H9 (cell line): Measurements from ENCODE around the gene ENDOV. TPM values are rescaled to one million over a fixed set of nuclear protein-coding genes. Genes with fewer than 3 reads are reported as not detected.

Experiments used
- DNase-seq: peaks from one replicate; pipeline ENCODE4 v3.0.0-alpha.2; 2017
- H2AFZ ChIP-seq: one replicate; pipeline ENCODE4 v1.6.1; 2013; ENCODE audit warnings: mild to moderate bottlenecking, low read length, control low read depth, moderate library complexity
- H2AK5ac ChIP-seq: 2 replicates; pipeline ENCODE4 v1.6.1; 2013; ENCODE audit warnings: low read length, control low read depth, mixed read lengths; ENCODE audit not compliant: insufficient read length
- H2BK120ac ChIP-seq: one replicate; pipeline ENCODE4 v1.6.1; 2013; ENCODE audit warnings: low read depth, mild to moderate bottlenecking, low read length, control low read depth, inconsistent platforms; ENCODE audit not compliant: poor library complexity, severe bottlenecking
- H2BK12ac ChIP-seq: 2 replicates; pipeline ENCODE4 v1.6.1; 2013; ENCODE audit warnings: low read length, control low read depth, mixed read lengths, low read depth; ENCODE audit not compliant: insufficient read length
- H2BK15ac ChIP-seq: 2 replicates; pipeline ENCODE4 v1.6.1; 2013; ENCODE audit warnings: low read depth, low read length, control low read depth
- H2BK20ac ChIP-seq: one replicate; pipeline ENCODE4 v1.6.1; 2013; ENCODE audit warnings: low read depth, mild to moderate bottlenecking, low read length, control low read depth, inconsistent platforms; ENCODE audit not compliant: poor library complexity, severe bottlenecking
- H2BK5ac ChIP-seq: 2 replicates; pipeline ENCODE4 v1.6.1; 2013; ENCODE audit warnings: low read length, control low read depth, mixed read lengths; ENCODE audit not compliant: insufficient read length
- H3K14ac ChIP-seq: 2 replicates; pipeline ENCODE4 v1.6.1; 2013; ENCODE audit warnings: low read length, control low read depth; ENCODE audit not compliant: insufficient read depth
- H3K18ac ChIP-seq: 2 replicates; pipeline ENCODE4 v1.6.1; 2013; ENCODE audit warnings: low read depth, mild to moderate bottlenecking, mixed read lengths, low read length, control low read depth; ENCODE audit not compliant: insufficient read length
- H3K23ac ChIP-seq: 2 replicates; pipeline ENCODE4 v1.6.1; 2013; ENCODE audit warnings: low read length, control low read depth, mixed read lengths, low read depth; ENCODE audit not compliant: insufficient read length
- H3K23me2 ChIP-seq: 2 replicates; pipeline ENCODE4 v1.6.1; 2013; ENCODE audit warnings: low read depth, mild to moderate bottlenecking, mixed read lengths, low read length, control low read depth; ENCODE audit not compliant: insufficient read length, poor library complexity, severe bottlenecking
- H3K27ac ChIP-seq: 2 replicates; pipeline ENCODE4 v1.5.1; 2013; ENCODE audit warnings: low read length, control low read depth, mixed read lengths, low read depth; ENCODE audit not compliant: insufficient read length
- H3K27me3 ChIP-seq: 2 replicates; pipeline ENCODE4 v1.6.1; 2013; ENCODE audit warnings: low read length, control low read depth, inconsistent platforms; ENCODE audit not compliant: insufficient read depth
- H3K4ac ChIP-seq: 2 replicates; pipeline ENCODE4 v1.6.1; 2013; ENCODE audit warnings: low read depth, mild to moderate bottlenecking, control low read depth, inconsistent platforms, low read length, moderate library complexity
- H3K4me1 ChIP-seq: 2 replicates; pipeline ENCODE4 v1.6.1; 2013; ENCODE audit warnings: low read length, control low read depth, inconsistent platforms; ENCODE audit not compliant: insufficient read depth
- H3K4me2 ChIP-seq: 2 replicates; pipeline ENCODE4 v1.6.1; 2013; ENCODE audit warnings: low read length, control low read depth, mixed read lengths; ENCODE audit not compliant: insufficient read length, insufficient read depth
- H3K56ac ChIP-seq: 2 replicates; pipeline ENCODE4 v1.6.1; 2013; ENCODE audit warnings: low read depth, mild to moderate bottlenecking, mixed read lengths, low read length, control low read depth; ENCODE audit not compliant: insufficient read length
- H3K79me1 ChIP-seq: 2 replicates; pipeline ENCODE4 v1.6.1; 2013; ENCODE audit warnings: low read depth, mild to moderate bottlenecking, moderate library complexity, low read length, control low read depth, inconsistent platforms; ENCODE audit not compliant: insufficient read depth, poor library complexity, severe bottlenecking
- H3K79me2 ChIP-seq: 2 replicates; pipeline ENCODE4 v1.6.1; 2013; ENCODE audit warnings: low read length, control low read depth, inconsistent platforms; ENCODE audit not compliant: insufficient read depth
- H3K9ac ChIP-seq: 2 replicates; pipeline ENCODE4 v1.6.1; 2013; ENCODE audit warnings: low read length, control low read depth, mixed read lengths; ENCODE audit not compliant: insufficient read length; ENCODE audit errors: extremely low read depth
- H3K9me3 ChIP-seq: one replicate; pipeline ENCODE4 v1.6.1; 2013; ENCODE audit warnings: low read depth, low read length, inconsistent platforms; ENCODE audit not compliant: control insufficient read depth
- H3T11ph ChIP-seq: one replicate; pipeline ENCODE4 v1.6.1; 2013; ENCODE audit warnings: mild to moderate bottlenecking, low read length, control low read depth, inconsistent platforms
- H4K20me1 ChIP-seq: one replicate; pipeline ENCODE4 v1.6.1; 2013; ENCODE audit not compliant: control insufficient read depth, insufficient read length, insufficient read depth
- H4K5ac ChIP-seq: 2 replicates; pipeline ENCODE4 v1.6.1; 2013; ENCODE audit warnings: low read depth, mild to moderate bottlenecking, mixed read lengths, low read length, control low read depth; ENCODE audit not compliant: insufficient read length
- H4K8ac ChIP-seq: replicated peaks from 2 replicates; pipeline ENCODE4 v1.6.1; 2013; ENCODE audit warnings: low read length, control low read depth, mixed read lengths, low read depth; ENCODE audit not compliant: insufficient read length
- H4K91ac ChIP-seq: 2 replicates; pipeline ENCODE4 v1.6.1; 2013; ENCODE audit warnings: low read depth, mild to moderate bottlenecking, moderate library complexity, mixed read lengths, low read length, control low read depth; ENCODE audit not compliant: insufficient read length
- H3K27ac Mint-ChIP-seq, 3 experiments: 2 replicates in 2 of 3; 3 replicates in 1 of 3; pipeline ENCODE4 v1.8.0; 2020 to 2021; ENCODE audit warnings: mixed read lengths in 3 of 3, mild to moderate bottlenecking in 1 of 3, moderate library complexity in 1 of 3
- H3K27me3 Mint-ChIP-seq: 2 replicates; pipeline ENCODE4 v1.8.0; 2021; ENCODE audit warnings: low read depth, mild to moderate bottlenecking, moderate library complexity, mixed read lengths
- H3K36me3 Mint-ChIP-seq, 3 experiments: 2 replicates in 2 of 3; 3 replicates in 1 of 3; pipeline ENCODE4 v1.8.0; 2020 to 2021; ENCODE audit warnings: low read depth in 3 of 3, mixed read lengths in 3 of 3; ENCODE audit not compliant: insufficient read depth in 1 of 3
- H3K4me1 Mint-ChIP-seq, 2 experiments: 2 replicates each; pipeline ENCODE4 v1.8.0; 2020; ENCODE audit warnings: mixed read lengths in 2 of 2
- H3K4me3 Mint-ChIP-seq, 2 experiments: 2 replicates in 1 of 2; 3 replicates in 1 of 2; pipeline ENCODE4 v1.8.0; 2020 to 2021; ENCODE audit warnings: mild to moderate bottlenecking in 2 of 2, mixed read lengths in 2 of 2, moderate library complexity in 1 of 2
- H3K9me3 Mint-ChIP-seq, 2 experiments: 2 replicates in 1 of 2; 3 replicates in 1 of 2; pipeline ENCODE4 v1.8.0; 2020; ENCODE audit warnings: mild to moderate bottlenecking in 2 of 2, mixed read lengths in 2 of 2, moderate library complexity in 1 of 2
- CTCF ChIP-seq: fragments of 200-600 bp; sonication (generic); conservative IDR thresholded peaks from 3 replicates; pipeline ENCODE4 v1.8.0; 2021; ENCODE audit warnings: antibody characterized with exemption, mild to moderate bottlenecking
- WGBS: extraction: QIAGEN DNeasy Blood & Tissue Kit; methylation state at CpG from one replicate; pipeline ENCODE4 v1.1.7; 2013; ENCODE audit warnings: missing lambda C conversion rate, low lambda C conversion rate, mixed read lengths; ENCODE audit not compliant: insufficient read length; ENCODE audit errors: extremely low coverage; 5-methylcytosine and 5-hydroxymethylcytosine counted together
- total RNA-seq: library from RNA; stranded (reverse); gene quantifications from 2 replicates; pipeline ENCODE4 v1.2.1, GENCODE V29; 2021

ENDOV gene
- total RNA-seq, 1 experiment from 2014 or later: 17.1 TPM

DNA sequence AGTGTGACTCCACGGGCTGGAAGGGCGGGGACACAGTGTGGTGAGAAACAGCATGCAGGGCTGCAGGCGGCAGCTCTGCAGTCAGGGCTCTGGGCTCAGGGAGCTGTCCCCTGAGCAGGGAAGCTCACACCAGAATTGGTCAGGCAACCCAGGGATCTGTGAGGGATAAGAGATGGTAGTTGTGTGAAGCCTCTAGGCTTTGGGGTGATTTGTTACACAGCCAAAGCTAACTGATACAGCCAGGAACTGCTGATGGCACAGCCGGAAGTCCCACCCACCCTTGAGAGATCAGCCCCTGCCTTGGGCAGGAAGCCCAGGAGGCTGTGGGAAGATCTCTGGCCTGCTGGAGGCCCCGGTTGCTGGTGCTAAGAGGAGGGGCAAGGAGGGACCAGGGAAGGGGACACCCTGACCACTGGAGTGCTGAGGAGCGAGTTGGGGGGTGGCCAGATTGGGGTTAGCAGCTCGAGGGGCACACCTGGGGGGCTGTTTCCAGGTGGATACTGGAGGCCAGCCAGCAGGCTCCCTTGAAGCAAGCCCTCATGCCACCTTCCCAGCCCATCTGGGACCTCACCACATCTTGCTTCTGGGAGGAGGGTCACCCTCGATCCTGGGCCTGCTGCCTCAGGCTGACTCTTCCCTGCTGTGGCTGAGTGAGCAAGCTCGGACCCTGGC is 36.3 kb downstream of the ENDOV start:
- WGBS: no CpG with 5 or more reads among the region's 9 CpGs
- no peak for TF ChIP-seq CTCF
- H3K27me3 ChIP-seq: no peaks in the 10 kb centered on the region
- no peak overlapping the region for H4K8ac ChIP-seq
- H3K27me3 Mint-ChIP-seq: peaks cover 44% of the 10 kb centered on the region
- H2BK20ac ChIP-seq: no peak overlapping the region
- DNase-seq: no peak
- no peak overlapping the region for H2AK5ac ChIP-seq
- no peaks in the 10 kb centered on the region for H3K79me1 ChIP-seq
- no peak overlapping the region for H3K27ac Mint-ChIP-seq
- no peak overlapping the region for H3K9ac ChIP-seq
- H3K18ac ChIP-seq: no peak overlapping the region
- no peak overlapping the region for H2BK15ac ChIP-seq
- no peak overlapping the region; a peak in 1 of 5 replicates for H3K4me3 Mint-ChIP-seq
- no peaks in the 10 kb centered on the region for H4K20me1 ChIP-seq
- H3K9me3 Mint-ChIP-seq: no peaks in the 10 kb centered on the region
- H3K23ac ChIP-seq: no peak overlapping the region
- H4K91ac ChIP-seq: no peak overlapping the region
- no peak overlapping the region for H4K5ac ChIP-seq
- no peak overlapping the region for H3K14ac ChIP-seq
- H3K9me3 ChIP-seq: no peaks in the 10 kb centered on the region
- H2BK120ac ChIP-seq: no peak overlapping the region
- no peak overlapping the region for H3K4me2 ChIP-seq
- H3K4me1 Mint-ChIP-seq: peaks cover 13 to 21% of the 10 kb centered on the region in 2 experiments
- no peak overlapping the region for H3T11ph ChIP-seq
- H3K27ac ChIP-seq: no peak overlapping the region
- H3K36me3 Mint-ChIP-seq: peaks cover 0 to 2% (median 0%) of the 10 kb centered on the region in 3 experiments; a peak in 1 of 7 replicates
- H3K4me1 ChIP-seq: peaks cover 2% of the 10 kb centered on the region; the same call in 1 of the 2 replicates
- H3K23me2 ChIP-seq: peaks cover 10% of the 10 kb centered on the region
- no peak overlapping the region for H3K56ac ChIP-seq
- H3K79me2 ChIP-seq: no peaks in the 10 kb centered on the region
- H3K4ac ChIP-seq: no peak overlapping the region
- no peak overlapping the region for H2BK12ac ChIP-seq
- no peak overlapping the region for H2AFZ ChIP-seq
- no peak overlapping the region for H2BK5ac ChIP-seq
